ENCODE measurements around the gene GRIK2.
"Not testable (repeated sequence)": the region's sequence is repeated elsewhere in the genome, so short reads cannot be mapped to it uniquely, and the experiment has no call there.

The GRIK2 gene

DNA sequence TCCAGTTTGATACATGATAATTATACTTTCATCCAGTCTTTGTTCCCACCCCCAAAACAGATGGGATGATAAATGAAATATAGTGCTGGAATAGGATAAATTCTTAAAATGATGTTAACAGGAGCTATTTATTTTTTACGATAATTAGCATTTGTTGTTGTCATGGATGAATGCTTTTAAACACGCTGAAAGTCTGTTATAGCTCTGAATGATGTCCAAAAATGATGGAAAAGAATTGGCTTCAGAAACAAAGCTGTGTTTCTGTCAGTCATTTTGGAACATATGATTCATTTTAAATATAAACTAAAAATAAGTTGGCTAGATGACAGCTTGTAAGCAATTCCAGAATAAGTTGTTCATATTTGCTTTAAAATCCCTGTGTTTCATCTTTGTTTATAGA is 237.4 kb downstream of the GRIK2 start:
- DNase-seq (ENCODE audit: low read depth, low spot score), result no peak

DNA sequence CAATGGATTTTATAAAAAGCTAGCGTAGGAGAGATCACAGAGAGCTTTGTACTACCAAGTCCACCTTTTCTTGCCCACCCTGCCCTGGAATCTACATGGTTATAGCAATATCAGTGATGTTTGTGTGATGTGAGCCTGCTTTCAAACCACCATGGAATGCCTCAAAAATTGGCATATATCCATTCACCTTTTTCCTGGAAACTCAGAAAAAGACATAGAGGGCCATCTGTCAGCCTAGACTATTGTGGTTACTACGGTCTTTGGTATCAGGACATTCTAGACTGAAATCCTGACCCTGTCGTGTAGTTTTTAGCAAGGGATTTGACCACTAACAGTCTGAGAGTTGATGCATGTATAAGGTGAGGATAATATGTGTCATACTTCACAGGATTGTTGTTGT is 239.6 kb downstream of the GRIK2 start:
- DNase-seq (ENCODE audit: low read depth, low spot score), result no peak

DNA sequence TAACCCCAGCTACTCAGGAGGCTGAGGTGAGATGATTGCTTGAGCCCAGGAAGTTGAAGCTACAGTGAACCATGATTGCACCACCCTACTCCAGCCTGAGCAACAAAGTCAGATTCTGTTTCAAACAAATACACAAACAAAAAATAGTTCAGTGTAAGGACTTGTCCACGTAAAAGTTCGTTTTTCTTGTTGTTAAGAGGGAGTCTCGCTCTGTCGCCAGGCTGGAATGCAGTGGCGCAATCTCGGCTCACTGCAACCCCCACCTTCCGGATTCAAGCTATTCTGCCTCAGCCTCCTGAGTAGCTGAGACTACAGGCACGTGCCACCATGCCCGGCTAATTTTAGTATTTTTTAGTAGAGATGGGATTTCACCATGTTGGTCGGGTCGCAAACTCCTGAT is 245.4 kb downstream of the GRIK2 start:
- DNase-seq (ENCODE audit: low read depth, low spot score), result not testable (repeated sequence)

DNA sequence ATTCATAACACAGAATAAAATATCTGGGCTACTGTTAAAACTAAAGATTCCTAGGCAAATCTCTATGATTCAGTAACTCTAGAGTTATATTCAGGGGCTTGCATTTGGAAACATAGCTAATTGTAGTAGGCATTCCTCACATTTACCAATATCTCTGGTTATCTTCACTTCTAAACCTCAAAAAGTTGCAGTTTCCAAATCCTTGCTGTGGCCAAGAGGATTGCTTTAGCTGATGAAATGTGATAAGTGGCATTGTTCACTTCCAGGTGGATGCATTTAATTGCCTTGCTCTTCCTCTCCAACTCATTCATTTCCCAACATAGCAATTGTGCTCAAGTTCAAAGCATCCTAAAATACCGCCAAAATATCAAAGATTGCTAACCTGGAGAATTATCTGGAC is 246.6 kb downstream of the GRIK2 start:
- DNase-seq (ENCODE audit: low read depth, low spot score), result no peak

DNA sequence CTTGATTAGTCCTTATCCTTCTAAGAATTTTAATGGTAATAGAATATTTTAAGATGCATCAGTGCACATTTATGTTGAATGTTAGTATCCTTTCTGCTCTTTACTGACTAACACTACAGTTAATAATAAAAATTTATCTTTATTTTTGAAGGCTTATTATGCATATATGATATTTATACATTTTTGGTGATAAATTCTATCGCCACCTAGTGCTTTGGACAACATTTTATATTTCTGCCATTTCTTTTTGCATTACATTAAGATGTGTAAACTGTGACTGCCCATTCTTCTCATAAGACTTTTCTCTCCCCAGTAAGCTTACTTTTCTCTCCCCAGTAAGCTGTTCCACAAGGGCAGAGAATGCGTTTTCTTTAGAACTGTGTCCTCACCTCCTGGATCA is 252.3 kb downstream of the GRIK2 start:
- no peak for DNase-seq (ENCODE audit: low read depth, low spot score)

DNA sequence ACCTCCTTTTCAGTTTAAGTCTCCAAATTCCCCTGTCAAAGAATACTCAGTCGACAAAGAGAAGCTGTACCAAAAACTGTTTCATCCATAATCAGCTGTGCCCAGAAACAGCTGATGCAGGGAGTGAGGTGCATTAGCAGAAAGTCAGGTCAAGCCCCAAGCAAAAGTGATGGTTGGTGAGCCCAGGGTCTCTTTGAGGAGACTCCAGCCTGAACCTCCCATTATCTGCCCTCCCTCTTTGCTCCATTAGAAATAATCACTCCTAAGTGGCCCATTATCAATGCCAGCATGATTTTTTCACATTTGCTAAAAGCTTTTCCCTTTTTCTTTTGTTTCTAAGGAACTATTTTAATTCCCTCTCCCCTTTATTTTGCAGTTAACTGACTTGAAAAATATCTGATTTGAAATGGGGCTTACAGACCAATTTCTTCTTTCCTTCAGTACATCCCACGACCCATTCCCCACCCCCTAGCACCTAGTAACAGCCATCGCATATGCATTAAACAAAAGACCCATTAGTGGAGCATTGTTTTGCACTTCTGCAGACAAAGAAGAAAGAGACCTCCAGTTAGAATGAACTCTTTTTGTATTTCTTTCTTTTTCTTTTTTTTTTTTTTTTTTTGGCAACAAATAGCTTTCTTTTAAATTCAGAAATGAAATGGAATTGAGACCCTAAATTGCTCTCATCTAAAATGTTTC is 257.0 kb downstream of the GRIK2 start:
- DNase-seq (ENCODE audit: low read depth, low spot score), result no peak

DNA sequence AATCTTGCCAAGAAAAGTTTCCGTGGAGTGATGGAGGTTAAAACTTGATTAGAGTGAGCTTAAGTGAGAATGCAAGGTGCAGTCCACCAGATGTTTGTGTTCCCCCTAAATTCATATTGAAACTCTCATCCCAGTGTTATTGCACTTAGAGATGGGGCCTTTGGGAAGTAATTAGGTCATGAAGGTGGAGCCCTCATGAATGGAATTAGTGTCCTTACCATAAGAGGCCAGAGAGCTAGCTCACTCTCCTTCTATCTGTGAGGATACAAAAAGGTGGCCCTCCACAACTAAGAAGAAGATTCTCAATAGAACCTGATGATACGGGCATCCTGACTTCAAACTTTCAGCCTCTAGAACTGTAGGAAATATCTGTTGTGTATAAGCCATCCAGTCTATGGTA is 258.6 kb downstream of the GRIK2 start:
- no peak for DNase-seq (ENCODE audit: low read depth, low spot score)

DNA sequence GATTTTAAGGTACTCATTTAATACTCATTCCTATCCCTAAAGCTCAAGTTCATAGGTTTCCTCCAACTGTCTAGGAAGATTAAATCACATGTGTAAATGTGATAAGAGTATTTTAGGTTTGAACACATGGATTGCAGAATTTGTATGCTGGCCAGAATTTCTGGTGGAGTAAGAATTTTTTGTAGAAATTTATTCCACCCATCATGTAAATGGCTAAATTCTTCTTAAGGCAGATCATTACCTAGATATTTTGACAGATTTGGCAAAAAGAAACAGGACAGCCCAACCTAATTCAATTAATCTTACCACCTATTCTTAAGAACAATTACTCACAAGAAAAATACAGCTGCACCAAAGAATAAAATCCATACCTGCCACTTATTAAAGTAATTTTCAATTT is 261.6 kb downstream of the GRIK2 start:
- no peak for DNase-seq (ENCODE audit: low read depth, low spot score)

DNA sequence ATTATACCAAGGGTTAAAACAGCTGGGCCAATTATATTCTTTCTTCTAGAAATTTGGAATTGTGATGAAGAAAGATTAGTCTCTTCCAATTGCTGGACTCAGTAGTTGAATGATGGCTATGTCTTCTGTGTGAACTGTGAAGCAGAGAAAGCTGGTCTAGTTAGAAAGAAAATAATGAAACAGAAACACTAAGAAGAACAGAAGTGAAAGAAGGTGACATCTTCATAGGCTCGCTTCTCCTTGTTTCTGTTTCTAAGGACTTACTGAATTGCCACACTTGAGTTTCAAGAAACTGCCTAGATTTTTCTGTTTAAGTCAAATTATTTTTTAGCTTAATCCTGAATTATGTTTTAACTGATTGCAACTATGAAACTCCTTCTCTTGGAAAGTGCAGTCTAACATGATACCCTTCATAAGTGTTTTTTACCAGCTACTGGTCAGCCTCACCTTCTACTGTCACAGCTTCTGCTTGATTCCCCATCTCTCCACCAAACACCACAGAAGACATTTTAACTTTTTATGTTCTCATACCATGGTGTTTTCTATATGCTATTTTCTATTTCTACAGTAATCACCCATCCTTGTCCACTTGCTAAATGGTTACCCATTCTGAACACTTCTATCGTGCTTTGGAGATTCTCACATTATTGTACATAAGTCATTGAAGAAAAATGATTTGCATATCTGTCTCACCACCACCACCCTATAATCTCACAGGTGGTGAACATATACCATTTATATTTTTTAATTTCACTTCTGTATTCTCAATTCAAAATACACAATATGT is 268.8 kb downstream of the GRIK2 start:
- no peak for DNase-seq (ENCODE audit: low read depth, low spot score)

DNA sequence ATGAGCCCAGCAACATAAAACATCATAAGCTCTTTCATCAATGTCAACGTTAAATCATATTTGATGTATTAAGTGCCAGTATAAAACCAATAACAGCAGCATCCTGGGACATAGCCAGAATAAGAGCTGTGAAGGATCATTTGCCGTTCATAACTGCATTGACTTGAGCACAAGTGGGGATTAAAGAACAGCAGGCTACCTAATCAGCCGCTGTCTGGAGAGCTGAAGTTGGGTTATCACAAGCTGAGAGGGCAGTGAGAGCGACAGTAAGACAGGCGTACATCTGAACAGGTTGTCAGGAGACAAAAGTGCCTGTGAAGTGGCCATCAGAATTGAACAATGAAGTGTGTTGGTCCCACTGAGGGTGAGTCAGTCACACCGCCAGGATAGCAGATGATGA is 269.6 kb downstream of the GRIK2 start:
- DNase-seq (ENCODE audit: low read depth, low spot score), result no peak

DNA sequence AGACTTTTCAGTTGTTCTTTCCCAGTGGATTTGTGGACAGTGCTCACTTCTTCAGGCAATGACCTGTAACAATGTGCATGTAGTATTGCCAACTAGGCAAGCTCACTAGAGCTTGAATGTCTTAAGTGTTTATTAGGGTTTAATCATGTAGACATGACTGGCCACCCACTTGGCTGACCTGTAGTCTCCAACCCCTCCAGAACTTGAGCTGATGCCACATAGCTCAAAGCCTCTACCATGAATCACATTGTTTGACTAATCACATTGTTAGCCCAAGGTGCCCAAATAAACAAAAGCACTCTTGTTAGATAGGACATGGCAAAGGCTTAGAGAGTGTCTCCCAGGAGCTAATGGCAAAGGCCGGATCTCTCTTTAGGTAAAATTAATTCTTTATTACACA is 272.7 kb downstream of the GRIK2 start:
- DNase-seq (ENCODE audit: low read depth, low spot score), result no peak

DNA sequence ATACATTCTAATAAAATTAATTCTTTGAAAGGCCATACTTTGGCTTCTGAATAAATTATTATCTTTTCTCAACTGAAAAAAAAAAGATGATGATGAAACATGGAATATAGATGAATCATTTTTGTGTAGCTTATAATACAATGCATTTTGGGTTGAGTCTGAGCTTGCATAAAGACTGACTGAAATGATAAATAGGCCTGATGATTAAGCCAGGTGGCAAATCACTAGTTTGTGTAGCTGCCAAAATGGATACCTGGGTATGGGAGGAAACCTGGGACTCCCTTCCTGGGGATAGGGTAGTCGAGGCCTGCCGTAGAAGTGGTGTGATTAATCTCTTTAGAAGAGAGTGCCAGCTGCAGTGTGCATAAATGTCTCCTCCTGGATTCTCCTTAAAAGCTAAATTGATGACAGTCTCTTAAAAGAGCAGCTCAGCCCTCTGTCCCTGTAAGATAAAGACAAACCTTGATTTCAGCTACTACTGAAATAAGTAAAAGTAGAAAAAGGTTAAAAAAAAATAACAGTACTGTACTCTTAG is 275.1 kb downstream of the GRIK2 start:
- no peak for DNase-seq (ENCODE audit: low read depth, low spot score)

DNA sequence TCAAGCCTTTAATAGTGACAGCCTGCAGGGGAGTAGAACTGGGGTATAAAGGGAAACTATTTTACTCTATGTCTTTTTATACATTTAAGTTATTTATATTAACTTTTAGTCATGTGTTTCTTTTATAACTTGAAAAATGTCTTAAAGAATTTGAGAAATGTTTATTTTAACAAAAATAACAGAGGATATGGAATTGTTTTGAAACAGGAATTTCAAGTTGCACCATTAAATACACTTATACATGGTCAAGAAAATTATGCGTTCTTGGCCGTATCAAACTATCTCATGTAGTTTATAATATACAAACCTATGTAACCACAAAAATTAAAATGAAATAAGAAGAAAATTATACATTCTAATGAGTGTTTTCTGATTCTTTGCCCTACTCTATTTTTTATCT is 282.7 kb downstream of the GRIK2 start:
- DNase-seq (ENCODE audit: low read depth, low spot score), result no peak

DNA sequence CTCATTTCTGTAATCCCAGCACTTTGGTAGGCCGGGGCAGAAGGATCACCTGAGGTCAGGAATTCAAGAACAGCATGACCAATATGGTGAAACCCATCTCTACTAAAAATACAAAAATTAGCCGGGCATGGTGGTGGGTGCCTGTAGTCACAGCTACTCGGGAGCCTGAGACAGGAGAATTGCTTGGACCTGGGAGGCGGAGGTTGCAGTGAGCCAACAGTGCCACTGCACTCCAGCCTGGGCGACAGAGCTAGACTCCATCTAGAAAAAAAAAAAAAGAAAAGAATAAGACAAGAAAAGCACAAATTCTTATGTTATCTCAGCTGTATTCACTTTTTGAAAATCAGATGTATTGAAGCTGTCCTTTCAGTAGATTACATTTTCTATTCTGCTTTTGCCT is 289.4 kb downstream of the GRIK2 start:
- no peak for DNase-seq (ENCODE audit: low read depth, low spot score)

DNA sequence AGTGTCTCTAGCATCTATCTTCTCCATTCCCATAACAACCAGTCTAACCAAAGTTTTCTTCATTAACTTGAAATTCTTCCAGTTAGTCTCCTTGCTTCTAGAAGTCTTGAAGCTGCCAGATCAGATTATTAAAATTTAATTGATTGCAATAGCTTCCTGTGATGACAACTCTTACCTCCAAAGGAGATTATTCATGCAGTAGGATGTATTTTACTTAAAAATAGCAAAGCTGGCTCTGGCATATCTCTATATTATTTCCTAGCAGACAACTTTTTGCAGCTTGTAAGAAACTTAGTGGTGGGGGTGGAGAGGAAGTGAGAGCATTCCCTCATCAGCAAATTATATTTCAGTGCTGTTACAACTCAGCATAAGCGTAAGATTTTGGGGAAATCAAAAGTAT is 290.4 kb downstream of the GRIK2 start:
- DNase-seq (ENCODE audit: low read depth, low spot score), result no peak

DNA sequence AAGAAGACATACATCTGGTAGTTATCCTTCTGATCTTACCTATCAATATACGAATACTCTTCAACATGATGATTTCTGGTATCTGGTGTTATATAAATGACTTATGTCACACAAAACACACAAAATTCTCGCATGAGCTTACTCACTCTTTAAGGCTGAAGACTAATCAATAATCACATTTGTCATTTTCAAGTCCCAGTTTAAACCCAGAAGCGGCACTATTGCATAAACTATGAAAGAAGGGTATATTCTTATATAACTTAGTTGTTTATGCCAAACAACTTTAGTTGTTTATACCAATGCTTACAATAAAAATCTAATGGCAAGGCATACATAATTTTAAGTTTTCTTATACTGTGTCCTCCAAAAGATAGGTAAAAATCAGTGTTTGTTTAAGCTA is 293.1 kb downstream of the GRIK2 start:
- DNase-seq (ENCODE audit: low read depth, low spot score), result no peak

DNA sequence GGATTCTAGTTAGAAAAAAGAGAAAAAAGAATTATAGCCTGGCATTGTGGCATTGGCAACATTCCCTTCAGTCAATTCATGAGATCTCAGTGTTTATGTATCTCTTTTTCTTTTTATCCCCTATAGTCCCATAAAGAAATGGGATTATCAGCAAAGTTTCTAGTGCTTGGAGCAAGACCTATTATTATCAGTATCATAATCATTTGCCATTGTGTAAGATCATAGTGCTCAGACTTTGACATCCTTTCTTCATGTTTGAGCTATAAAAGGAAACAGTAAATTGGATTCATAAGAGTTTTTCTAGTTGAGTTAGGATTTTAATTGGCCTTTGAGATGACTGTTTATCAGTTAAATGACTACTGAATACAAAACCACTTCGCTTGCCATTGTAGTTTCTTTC is 295.6 kb downstream of the GRIK2 start:
- DNase-seq (ENCODE audit: low read depth, low spot score), result no peak

DNA sequence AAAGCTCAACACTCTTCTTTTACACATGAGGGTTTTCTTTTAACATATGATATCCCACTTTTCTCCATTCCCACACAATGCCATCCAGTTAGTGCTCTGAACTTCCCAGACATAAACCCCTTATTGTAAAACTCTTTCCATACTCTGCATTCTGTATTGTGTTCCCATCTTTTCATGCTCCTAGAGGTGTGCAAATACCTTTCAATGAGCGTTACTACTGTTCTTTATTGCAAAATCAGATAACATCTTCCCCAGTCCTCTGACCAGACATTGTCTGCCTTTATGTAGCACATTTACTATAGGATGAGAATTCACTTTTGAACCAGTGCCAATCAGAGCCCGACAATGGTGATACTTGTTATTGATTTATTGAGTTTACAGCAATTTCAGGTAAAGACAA is 296.2 kb downstream of the GRIK2 start:
- no peak for DNase-seq (ENCODE audit: low read depth, low spot score)

DNA sequence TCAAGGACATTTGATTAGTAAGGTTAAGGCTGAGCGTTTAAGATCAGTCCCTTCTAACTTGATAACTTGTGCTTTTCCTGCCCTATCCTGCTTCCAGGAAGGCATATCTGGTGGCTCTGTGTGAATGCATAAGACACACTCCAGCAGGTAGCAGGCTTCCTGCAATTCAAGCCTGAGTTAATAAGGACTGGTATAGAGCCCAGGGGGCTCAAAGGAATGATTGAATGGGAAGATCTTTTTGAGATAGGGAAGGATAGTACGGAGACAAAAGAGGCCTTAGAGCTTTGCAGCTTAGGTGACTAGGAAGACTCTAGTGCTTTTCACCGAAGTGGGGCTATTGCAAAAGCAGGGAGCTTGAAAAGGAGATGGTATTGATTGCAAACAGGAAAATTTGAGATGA is 307.1 kb downstream of the GRIK2 start:
- no peak for DNase-seq (ENCODE audit: low read depth, low spot score)

DNA sequence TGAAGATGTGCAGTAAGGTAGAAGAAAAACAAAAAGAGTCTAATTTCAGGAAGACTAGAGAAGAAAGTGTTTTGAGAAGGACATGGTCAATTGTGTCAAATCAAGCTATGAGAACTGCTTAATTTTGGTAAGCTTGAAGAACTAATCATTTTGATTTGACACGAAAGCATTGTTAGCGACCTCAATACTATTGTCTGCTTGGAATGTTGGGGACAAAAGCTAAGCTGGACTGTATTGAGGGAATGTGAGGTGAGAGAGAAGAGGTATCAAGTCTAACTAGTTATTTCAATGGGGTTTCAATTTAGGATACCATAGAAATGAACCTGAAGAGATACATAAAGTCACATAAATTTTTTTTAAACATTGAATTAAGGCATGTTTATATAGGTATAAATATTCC is 309.8 kb downstream of the GRIK2 start:
- no peak for DNase-seq (ENCODE audit: low read depth, low spot score)

DNA sequence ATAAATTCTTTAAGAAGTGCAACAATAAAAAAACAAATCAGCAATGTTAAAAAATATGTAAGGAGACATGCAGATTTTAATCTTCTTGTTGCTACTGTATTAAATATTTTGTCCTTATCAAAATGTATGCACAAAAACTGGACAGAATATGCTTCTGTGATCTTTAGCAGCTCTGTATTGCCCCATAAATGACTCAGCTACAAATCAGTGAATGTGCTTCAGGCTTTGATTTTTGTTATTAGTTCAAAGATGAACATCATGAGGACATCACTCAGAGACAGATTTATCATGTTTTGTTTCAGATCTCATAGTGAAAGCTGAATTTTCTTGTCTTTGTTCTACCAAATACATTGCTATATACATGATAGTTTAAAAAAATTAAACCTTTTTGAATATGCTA is 312.4 kb downstream of the GRIK2 start:
- no peak for DNase-seq (ENCODE audit: low read depth, low spot score)

DNA sequence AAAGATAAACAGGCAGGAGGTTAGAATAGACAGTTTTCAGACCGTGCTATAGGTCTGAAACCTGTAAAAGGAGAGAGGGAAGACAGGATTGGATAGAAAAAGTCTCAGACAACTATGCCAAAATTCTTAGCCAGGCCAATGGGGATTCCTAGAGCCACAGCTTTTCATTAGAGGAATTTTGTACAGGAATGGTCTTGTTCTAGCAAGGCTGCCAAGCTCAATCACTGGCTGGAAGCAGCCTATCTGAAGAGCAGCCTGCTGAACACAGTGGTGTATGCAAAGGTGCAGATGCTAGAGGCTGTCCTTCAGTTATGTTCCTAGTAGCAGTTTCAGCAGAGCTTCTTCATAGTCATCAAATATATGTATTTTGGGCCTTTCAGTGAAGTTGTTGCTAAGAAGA is 313.1 kb downstream of the GRIK2 start:
- DNase-seq (ENCODE audit: low read depth, low spot score), result no peak

DNA sequence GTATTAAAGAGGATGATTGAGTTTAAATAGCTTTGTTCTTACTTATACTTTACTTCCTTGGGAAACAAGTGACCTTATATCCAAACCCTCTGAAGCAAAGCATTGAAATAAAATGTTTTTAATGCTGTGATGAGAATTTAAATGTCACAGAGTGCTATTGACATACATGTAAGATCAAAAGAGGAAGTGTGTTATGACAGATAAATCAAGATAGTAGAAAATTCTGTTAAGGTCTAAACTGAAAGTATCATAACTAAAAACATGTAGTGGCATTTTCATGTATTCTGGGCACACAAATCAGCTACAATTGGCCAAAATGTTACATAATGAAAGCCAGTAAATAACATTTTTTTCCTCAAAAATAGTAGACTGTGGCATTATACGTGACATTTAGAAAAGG is 318.0 kb downstream of the GRIK2 start:
- no peak for DNase-seq (ENCODE audit: low read depth, low spot score)
